WTC11 (cell line): ENCODE data around the gene OMA1.

Source experiments
- ATF3 ChIP-seq: sonication (generic); formaldehyde crosslinking; conservative IDR thresholded peaks from 2 replicates; pipeline ENCODE4 v1.8.1; 2022; ENCODE audit warnings: mild to moderate bottlenecking, missing genetic modification reagents
- CBFB ChIP-seq: sonication (generic); formaldehyde crosslinking; IDR thresholded peaks from 2 replicates; pipeline ENCODE4 v1.8.1; 2022; ENCODE audit warnings: mild to moderate bottlenecking, low read depth, missing genetic modification reagents
- CTCF ChIP-seq: fragments of 200-600 bp; IDR thresholded peaks from 2 replicates; pipeline ENCODE4 v1.8.0; 2022; ENCODE audit warnings: antibody characterized with exemption
- E2F4 ChIP-seq: sonication (generic); formaldehyde crosslinking; IDR thresholded peaks from 2 replicates; pipeline ENCODE4 v1.8.1; 2022; ENCODE audit warnings: low read depth, mild to moderate bottlenecking, moderate library complexity, missing genetic modification reagents, borderline replicate concordance
- GRHL2 ChIP-seq: fragments of 250-450 bp; sonication (Bioruptor Pico); IDR thresholded peaks from 2 replicates; pipeline ENCODE4 v1.8.0; 2022; ENCODE audit warnings: mild to moderate bottlenecking, moderate library complexity; ENCODE audit not compliant: insufficient replicate concordance, severe bottlenecking
- IRF2 ChIP-seq: sonication (generic); formaldehyde crosslinking; IDR thresholded peaks from 2 replicates; pipeline ENCODE4 v1.8.0; 2022; ENCODE audit warnings: low read depth, missing genetic modification reagents, borderline replicate concordance
- JUN ChIP-seq: sonication (generic); formaldehyde crosslinking; IDR thresholded peaks from 2 replicates; pipeline ENCODE4 v1.8.0; 2023; ENCODE audit warnings: mild to moderate bottlenecking, missing genetic modification reagents
- NFATC4 ChIP-seq: fragments of 250-450 bp; sonication (Bioruptor Pico); IDR thresholded peaks from 2 replicates; pipeline ENCODE4 v1.9.0; 2021; ENCODE audit warnings: mild to moderate bottlenecking
- NFYB ChIP-seq: sonication (generic); formaldehyde crosslinking; conservative IDR thresholded peaks from 2 replicates; pipeline ENCODE4 v1.8.0; 2022; ENCODE audit warnings: low read depth, missing genetic modification reagents
- USF2 ChIP-seq: sonication (generic); formaldehyde crosslinking; IDR thresholded peaks from 2 replicates; pipeline ENCODE4 v1.8.1; 2023; ENCODE audit warnings: mild to moderate bottlenecking, missing genetic modification reagents, moderate library complexity
- ZBTB21 ChIP-seq: sonication (generic); formaldehyde crosslinking; IDR thresholded peaks from 2 replicates; pipeline ENCODE4 v1.8.1; 2023; ENCODE audit warnings: mild to moderate bottlenecking, missing genetic modification reagents, borderline replicate concordance
- ZNF263 ChIP-seq: sonication (generic); formaldehyde crosslinking; IDR thresholded peaks from 2 replicates; pipeline ENCODE4 v1.8.1; 2022; ENCODE audit warnings: low read depth, mild to moderate bottlenecking, moderate library complexity, missing genetic modification reagents
- TF ChIP-seq, protein P1 (sequence below): sonication (generic); formaldehyde crosslinking; conservative IDR thresholded peaks from 2 replicates; pipeline ENCODE4 v1.8.1; 2023; ENCODE audit warnings: mild to moderate bottlenecking, low read depth, missing genetic modification reagents, moderate library complexity

- TF ChIP-seq CBFB (CRISPR knock-in tag) (no peak), CTCF (peak; percentile 58), GRHL2 (no peak), ZBTB21 (no peak), USF2 (CRISPR knock-in tag) (no peak), JUN (CRISPR knock-in tag) (no peak), ATF3 (no peak), NFYB (CRISPR knock-in tag) (no peak), ZNF263 (CRISPR knock-in tag) (no peak), NFATC4 (CRISPR knock-in tag) (no peak), IRF2 (CRISPR knock-in tag) (no peak), E2F4 (no peak)
- TF ChIP-seq, protein P1, sequence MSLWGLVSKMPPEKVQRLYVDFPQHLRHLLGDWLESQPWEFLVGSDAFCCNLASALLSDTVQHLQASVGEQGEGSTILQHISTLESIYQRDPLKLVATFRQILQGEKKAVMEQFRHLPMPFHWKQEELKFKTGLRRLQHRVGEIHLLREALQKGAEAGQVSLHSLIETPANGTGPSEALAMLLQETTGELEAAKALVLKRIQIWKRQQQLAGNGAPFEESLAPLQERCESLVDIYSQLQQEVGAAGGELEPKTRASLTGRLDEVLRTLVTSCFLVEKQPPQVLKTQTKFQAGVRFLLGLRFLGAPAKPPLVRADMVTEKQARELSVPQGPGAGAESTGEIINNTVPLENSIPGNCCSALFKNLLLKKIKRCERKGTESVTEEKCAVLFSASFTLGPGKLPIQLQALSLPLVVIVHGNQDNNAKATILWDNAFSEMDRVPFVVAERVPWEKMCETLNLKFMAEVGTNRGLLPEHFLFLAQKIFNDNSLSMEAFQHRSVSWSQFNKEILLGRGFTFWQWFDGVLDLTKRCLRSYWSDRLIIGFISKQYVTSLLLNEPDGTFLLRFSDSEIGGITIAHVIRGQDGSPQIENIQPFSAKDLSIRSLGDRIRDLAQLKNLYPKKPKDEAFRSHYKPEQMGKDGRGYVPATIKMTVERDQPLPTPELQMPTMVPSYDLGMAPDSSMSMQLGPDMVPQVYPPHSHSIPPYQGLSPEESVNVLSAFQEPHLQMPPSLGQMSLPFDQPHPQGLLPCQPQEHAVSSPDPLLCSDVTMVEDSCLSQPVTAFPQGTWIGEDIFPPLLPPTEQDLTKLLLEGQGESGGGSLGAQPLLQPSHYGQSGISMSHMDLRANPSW (CRISPR knock-in tag) = no peak
These were observed 30.6 kb downstream of the OMA1 start for GRCh38 chr1:58515794-58516401.
